Thoracic aorta (tissue), 2 donors: Measurements from ENCODE around the gene JCHAIN. TPM values are rescaled to one million over a fixed set of nuclear protein-coding genes. Genes with fewer than 3 reads are reported as not detected.
"Not testable (repeated sequence)": the region's sequence is repeated elsewhere in the genome, so short reads cannot be mapped to it uniquely, and the experiment has no call there.

ENCODE experiments used
- ATAC-seq: fragments of 150-250 bp; one replicate; pipeline ENCODE4 v1.8.0; 2017; ENCODE audit warnings: low read depth; ENCODE audit not compliant: insufficient number of reproducible peaks, low FRiP score
- DNase-seq: peaks from one replicate; pipeline ENCODE4 v3.0.0-alpha.2; 2020; ENCODE audit warnings: low spot score
- H3K27ac ChIP-seq, 2 donors: fragments of 200-600 bp; sonication (generic); 1 replicate in 1 of 2; 2 replicates in 1 of 2; pipeline ENCODE4 v1.5.1; 2016; ENCODE audit warnings: mild to moderate bottlenecking in 2 of 2, moderate library complexity in 2 of 2
- H3K27me3 ChIP-seq: fragments of 200-600 bp; sonication (generic); replicated peaks from 2 replicates; pipeline ENCODE4 v1.6.0; 2016; ENCODE audit warnings: mild to moderate bottlenecking; ENCODE audit not compliant: insufficient read depth
- H3K36me3 ChIP-seq: fragments of 200-600 bp; sonication (generic); one replicate; pipeline ENCODE4 v1.5.1; 2016
- H3K4me1 ChIP-seq, 2 donors: fragments of 200-600 bp; sonication (generic); 1 replicate in 1 of 2; 2 replicates in 1 of 2; pipeline versions ENCODE4 v1.5.1 to v1.6.0; 2016; ENCODE audit warnings: low read depth in 2 of 2, mild to moderate bottlenecking in 1 of 2; ENCODE audit not compliant: control insufficient read depth in 1 of 2
- H3K4me3 ChIP-seq: fragments of 200-600 bp; sonication (generic); 2 replicates; pipeline ENCODE4 v1.5.1; 2016; ENCODE audit warnings: mild to moderate bottlenecking
- H3K9me3 ChIP-seq: fragments of 200-600 bp; sonication (generic); 2 replicates; pipeline ENCODE4 v1.5.1; 2016
- total RNA-seq, 2 donors: library from RNA; depleted of rRNA; stranded (reverse); fragments of >200 nt; gene quantifications; one replicate each; pipeline versions ENCODE4 v1.1.0 to v1.2.3, GENCODE V29; 2016
- TF ChIP-seq, protein P1 (sequence below): fragments of 200-600 bp; sonication (generic); IDR thresholded peaks from one replicate; pipeline ENCODE4 v1.5.1; 2019; ENCODE audit warnings: antibody characterized with exemption

JCHAIN gene
- total RNA-seq, 2 donors from 2014 or later, result 1.6 to 7.9 TPM

GRCh38 chr4:70670332-70671014 lies 4.2 kb upstream of the JCHAIN start:
- Histone ChIP-seq H3K4me1 (peaks cover 0 to 4% of the 10 kb centered on the region in 2 donors), H3K27me3 (no peaks in the 10 kb centered on the region), H3K4me3 (no peak overlapping the region), H3K36me3 (no peaks in the 10 kb centered on the region), H3K9me3 (no peaks in the 10 kb centered on the region), H3K27ac (no peak overlapping the region)
- TF ChIP-seq, protein P1, sequence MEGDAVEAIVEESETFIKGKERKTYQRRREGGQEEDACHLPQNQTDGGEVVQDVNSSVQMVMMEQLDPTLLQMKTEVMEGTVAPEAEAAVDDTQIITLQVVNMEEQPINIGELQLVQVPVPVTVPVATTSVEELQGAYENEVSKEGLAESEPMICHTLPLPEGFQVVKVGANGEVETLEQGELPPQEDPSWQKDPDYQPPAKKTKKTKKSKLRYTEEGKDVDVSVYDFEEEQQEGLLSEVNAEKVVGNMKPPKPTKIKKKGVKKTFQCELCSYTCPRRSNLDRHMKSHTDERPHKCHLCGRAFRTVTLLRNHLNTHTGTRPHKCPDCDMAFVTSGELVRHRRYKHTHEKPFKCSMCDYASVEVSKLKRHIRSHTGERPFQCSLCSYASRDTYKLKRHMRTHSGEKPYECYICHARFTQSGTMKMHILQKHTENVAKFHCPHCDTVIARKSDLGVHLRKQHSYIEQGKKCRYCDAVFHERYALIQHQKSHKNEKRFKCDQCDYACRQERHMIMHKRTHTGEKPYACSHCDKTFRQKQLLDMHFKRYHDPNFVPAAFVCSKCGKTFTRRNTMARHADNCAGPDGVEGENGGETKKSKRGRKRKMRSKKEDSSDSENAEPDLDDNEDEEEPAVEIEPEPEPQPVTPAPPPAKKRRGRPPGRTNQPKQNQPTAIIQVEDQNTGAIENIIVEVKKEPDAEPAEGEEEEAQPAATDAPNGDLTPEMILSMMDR, result no peak
- ATAC-seq, result no peak
- DNase-seq, result no peak

DNA sequence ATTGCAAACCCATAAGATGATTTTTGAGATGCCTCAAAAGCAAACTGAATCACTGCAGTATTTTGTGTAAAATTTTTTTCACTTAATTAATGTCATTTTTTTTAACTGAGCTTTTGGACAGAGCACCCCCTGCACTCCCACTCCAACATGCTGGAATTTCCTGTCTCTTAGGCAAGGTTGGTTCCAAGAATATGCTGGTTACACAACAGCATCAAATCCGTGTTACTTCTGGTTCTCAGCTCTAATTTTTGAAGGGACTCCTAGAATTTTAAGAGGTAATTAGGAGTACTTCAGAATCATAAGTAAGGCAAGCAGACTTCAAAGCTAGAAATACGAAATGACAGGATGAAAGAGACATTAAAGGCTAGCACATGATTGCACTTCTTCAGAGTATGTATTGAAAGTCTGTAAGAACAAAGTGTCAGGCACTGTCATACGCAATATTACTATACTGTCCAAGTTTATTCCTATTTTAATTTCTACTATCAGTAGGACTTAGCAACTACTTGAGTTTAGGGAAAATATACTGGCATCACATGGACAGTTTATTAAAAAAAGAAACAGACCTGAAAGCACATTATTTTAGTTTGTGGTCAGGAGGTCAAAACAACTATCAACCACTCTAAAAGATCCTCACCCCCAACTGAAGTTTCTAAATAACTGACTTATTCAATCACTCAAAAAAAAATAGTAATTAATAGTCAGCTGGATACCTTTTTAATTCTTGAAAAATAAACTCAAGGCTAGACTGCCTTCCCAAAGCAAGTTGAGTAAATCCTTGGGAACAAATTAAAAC lies 1.6 kb upstream of the JCHAIN start:
- ATAC-seq, result no peak
- Histone ChIP-seq H3K27ac (peak overlapping the region in 1 of 2 donors; percentile 22), H3K4me1 (peaks cover 0 to 4% of the 10 kb centered on the region in 2 donors), H3K9me3 (no peaks in the 10 kb centered on the region), H3K27me3 (no peaks in the 10 kb centered on the region), H3K4me3 (no peak overlapping the region), H3K36me3 (no peaks in the 10 kb centered on the region)
- TF ChIP-seq, protein P1, result no peak
- no peak for DNase-seq

- DNase-seq, H3K27me3 ChIP-seq, H3K9me3 ChIP-seq, H3K4me1 ChIP-seq, H3K4me3 ChIP-seq, H3K36me3 ChIP-seq, H3K27ac ChIP-seq, ATAC-seq: not testable (repeated sequence)
Observed at GRCh38 chr4:70661309-70661922, 4.9 kb downstream of the JCHAIN start.

- no peak for ATAC-seq
- H3K36me3 ChIP-seq, result no peaks in the 10 kb centered on the region
- TF ChIP-seq, protein P1, result no peak
Observed at GRCh38 chr4:70660106-70660505, 6.2 kb downstream of the JCHAIN start.

GRCh38 chr4:70658418-70658817 lies 7.9 kb downstream of the JCHAIN start:
- H3K4me1 ChIP-seq, result no peaks in the 10 kb centered on the region
- H3K36me3 ChIP-seq, result no peaks in the 10 kb centered on the region
- no peaks in the 10 kb centered on the region for H3K27me3 ChIP-seq
- DNase-seq (no peak), ATAC-seq (no peak)
- TF ChIP-seq, protein P1, result no peak
- no peaks in the 10 kb centered on the region for H3K9me3 ChIP-seq
- H3K4me3 ChIP-seq, result no peak overlapping the region
- H3K27ac ChIP-seq, result no peak overlapping the region

More at GRCh38 chr4:70660106-70660505, 6.2 kb downstream of the JCHAIN start:
- Histone ChIP-seq H3K27ac (no peak overlapping the region), H3K4me3 (no peak overlapping the region), H3K9me3 (no peaks in the 10 kb centered on the region), H3K4me1 (no peaks in the 10 kb centered on the region), H3K27me3 (no peaks in the 10 kb centered on the region)
- no peak for DNase-seq
